Spleen (tissue), 7 donors: ENCODE results near the gene INTS3.

Experiments
- POLR2A ChIP-seq, 3 donors: fragments of 450-650 bp; IDR thresholded peaks; one replicate each; pipeline ENCODE4 v1.5.1; 2017; ENCODE audit warnings: antibody characterized with exemption in 3 of 3, mild to moderate bottlenecking in 1 of 3
- TF ChIP-seq, protein P1 (sequence below), 11 experiments: fragments of 200-600 bp in 7 of 11; fragments of 450-650 bp in 4 of 11; sonication (generic) in 4 of 11; IDR thresholded peaks in 8 of 11; conservative IDR thresholded peaks in 3 of 11; 1 replicate in 7 of 11; 2 replicates in 4 of 11; pipeline versions ENCODE4 v1.4.0 to v1.8.0; 2016 to 2021; ENCODE audit warnings: antibody characterized with exemption in 11 of 11, inconsistent platforms in 4 of 11, mild to moderate bottlenecking in 1 of 11
- donor health status: DM: no; HTN: no; CAD: no; lungs with moderate emphysema.
- donor health status: DM: no; HTN: no; CAD: no.
- donor health status: DM: no; HTN: no; CAD: no.

DNA sequence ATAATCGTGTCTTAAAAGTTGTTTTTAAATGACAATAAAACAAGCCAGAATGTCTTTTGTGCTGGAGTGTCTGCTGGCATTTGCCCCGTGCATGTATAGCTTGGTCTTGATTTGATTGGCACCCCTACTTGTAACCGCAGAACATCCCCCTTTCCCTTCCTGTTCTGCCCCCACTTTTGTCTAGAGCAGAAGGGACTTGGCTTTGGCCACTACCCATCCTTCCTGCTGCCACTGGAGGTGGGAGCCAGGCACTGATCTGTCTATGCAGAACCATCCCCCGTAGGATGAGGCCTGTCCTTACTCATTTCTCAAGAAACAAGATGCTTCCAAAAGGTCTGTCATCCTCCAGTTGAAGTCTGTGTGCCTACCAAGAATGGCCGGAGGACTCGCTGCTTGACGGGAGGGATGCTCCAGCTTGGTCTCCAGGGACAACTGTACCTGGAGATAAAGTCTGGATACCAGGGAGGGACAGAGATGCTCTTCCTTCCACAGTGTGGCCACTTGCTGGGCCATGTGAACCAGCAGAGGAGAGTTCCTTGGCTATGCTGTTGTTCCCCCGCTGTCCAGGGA, 46.3 kb downstream of the INTS3 start:
- no peak for TF ChIP-seq POLR2A (IDR thresholded peaks at IDR 0.05)
- TF ChIP-seq, protein P1, sequence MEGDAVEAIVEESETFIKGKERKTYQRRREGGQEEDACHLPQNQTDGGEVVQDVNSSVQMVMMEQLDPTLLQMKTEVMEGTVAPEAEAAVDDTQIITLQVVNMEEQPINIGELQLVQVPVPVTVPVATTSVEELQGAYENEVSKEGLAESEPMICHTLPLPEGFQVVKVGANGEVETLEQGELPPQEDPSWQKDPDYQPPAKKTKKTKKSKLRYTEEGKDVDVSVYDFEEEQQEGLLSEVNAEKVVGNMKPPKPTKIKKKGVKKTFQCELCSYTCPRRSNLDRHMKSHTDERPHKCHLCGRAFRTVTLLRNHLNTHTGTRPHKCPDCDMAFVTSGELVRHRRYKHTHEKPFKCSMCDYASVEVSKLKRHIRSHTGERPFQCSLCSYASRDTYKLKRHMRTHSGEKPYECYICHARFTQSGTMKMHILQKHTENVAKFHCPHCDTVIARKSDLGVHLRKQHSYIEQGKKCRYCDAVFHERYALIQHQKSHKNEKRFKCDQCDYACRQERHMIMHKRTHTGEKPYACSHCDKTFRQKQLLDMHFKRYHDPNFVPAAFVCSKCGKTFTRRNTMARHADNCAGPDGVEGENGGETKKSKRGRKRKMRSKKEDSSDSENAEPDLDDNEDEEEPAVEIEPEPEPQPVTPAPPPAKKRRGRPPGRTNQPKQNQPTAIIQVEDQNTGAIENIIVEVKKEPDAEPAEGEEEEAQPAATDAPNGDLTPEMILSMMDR (IDR thresholded peaks at IDR 0.05 in 8 of 11, conservative IDR thresholded peaks at IDR 0.05 in 3 of 11) = no peak
